HL-60/S4 treated with phorbol 12-myristate 13-acetate at 8.2 ng/mL for 4 days and 3 days (cell line): ENCODE results near the gene U2AF2.

Experiments
- in situ Hi-C: fragments of 300-500 bp; cut with MboI; formaldehyde crosslinking; loops from 2 replicates; pipeline ENCODE4 v1.15.0; 2022; ENCODE audit warnings: low sequenced_read_pairs

Gene U2AF2

DNA sequence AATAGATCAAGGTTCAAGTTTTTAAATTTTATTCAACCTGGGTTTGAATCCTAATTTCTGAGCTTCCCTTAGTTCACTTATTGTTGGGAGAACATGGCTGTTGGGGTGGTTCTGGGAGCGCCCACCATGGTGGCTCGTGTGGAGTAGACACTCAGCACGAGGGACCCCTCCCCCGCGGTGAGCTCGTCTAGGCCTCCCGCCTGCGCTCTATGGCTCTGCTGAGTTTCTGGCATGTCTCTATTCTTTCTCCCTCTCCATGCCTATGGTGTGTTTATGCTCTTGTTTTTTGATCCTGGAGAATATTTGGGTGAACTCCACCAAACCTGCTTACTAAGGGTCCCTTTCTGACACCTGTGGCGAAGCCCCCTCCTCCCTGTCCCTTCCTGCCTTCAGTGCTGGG is 18.6 kb downstream of the U2AF2 start:
- in situ Hi-C loops: no loop called here

DNA sequence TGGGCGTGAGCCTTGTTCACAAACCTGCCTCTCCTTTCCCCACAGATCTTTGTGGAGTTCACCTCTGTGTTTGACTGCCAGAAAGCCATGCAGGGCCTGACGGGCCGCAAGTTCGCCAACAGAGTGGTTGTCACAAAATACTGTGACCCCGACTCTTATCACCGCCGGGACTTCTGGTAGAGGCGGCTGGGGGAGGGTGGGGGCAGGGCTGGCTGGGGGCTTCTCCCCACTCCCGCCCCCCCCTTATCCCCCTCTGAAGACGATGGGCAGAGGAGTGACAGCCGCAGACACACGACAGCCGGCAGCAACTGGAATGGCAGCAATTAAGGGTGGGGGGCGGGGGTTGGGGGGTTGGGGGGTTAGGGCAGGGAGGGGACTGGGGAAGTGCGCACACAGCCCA is 19.1 kb downstream of the U2AF2 start:
- in situ Hi-C loops: no loop called here

DNA sequence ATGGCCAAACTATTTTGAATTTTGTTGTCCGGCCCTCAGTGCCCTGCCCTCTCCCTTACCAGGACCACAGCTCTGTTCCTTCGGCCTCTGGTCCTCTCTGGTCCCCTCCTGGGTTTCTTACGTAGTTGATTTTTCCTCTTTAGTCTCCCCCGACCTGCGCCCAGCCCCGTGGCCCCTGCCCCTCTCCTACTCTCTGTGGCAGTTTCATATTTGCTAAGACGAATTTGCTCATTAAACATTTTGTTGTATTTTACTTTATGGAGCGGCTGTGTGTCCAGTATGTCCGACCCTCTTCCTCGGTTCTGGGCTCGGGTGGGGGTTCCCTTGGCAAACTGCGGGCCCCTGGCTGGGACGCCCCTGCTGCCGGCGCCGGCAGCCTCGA is 19.6 kb downstream of the U2AF2 start:
- in situ Hi-C loops: no loop called here

DNA sequence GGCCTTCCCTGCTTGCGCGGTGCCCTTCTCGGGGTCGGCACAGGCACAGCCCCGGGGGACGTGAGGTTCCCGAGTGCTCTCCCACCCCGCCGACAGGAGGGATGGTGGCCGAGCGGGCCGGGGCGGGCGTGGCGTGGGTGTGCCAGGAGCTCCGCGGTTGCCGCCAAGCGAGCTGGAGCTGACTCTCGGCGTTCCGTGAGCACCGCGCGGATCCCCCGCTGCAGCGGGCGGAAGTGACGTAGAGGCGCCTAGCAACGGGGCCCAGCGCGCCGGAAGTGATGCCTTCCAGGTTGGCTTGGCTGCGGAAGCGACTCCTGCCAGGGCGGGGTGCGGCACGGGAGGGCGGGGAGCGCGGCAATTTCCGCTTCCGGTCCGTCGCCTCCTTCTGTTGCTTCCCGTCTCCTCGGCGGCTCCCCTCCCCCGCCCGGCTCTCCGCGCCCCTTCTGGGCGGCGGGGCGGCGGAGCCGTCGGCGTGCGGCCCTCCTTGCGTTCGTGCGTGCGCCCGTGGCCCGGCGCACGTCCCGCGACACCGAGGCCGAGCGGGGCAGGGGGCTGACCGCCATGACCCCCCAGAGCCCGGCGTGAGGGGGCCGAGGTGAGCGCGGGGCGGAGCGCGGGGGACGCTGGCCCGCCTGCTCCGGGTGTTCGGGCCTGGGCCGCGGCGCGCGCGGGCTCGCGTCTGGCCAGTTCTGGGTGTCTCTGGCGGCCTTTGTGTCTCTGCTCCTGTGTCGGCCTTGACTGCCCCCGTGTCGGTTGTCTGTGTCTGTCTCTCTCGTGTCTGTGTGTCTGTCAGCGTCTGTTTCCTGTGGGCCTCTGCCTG is 20.2 kb downstream of the U2AF2 start, which contains the start of gene EPN1:
EPN1 (plus strand) TSS at position 386 of the 820 bp plus-strand sequence. CDS start 3,402 bp downstream, outside the sequence.
- in situ Hi-C loops: no loop called here

DNA sequence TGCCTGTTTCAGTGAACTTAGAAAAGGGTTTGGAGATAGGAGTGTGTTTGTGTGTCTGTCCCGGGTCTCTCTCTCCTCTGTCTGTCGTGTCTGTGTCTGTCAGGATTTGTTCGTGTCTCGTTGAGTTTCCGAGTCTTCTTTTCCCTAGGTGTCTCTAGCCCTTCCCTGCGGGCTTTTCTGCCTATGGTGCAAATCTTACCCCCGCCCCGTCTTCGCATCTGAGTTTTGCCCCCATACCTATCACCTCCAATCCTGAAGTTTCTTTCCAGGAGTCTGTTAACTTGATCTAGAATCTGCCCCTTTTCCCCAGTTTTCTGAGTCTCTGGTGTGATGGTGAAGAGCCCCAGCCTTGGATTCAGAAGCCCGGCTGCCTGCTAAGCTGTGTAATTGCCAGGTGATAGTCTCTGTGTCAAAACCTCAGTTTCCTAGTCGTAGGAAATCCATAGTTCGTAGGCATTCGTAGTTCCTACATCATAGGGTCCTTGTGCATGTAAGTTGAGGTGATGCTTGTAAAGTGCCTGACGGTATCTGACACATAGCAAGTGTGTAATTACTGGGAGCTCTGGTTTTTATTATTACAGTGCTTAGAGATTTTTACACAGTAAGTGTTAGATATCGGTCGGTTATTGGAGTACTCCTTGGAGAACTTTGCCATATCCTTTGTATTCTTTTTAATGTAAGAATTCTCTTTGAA is 21.0 kb downstream of the U2AF2 start:
- in situ Hi-C loops: no loop called here

DNA sequence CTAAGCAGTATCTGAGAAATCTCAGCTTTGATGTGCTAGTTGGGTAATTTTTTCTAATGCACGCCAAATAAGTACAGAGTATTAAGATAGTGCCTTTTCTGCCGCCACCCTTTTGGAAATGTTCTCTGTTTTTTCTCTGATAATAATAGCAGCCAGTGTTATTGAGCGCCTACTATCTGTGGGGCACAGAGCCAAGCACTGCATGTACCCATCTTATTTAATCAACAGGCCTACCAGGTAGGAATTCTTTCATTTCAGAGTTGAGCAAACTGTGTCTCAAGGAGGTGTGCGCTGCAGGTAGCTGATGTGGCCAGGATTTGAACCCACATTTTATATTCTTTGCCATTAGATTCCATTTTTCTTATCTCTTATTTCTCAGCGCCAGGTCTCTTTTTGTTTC is 21.5 kb downstream of the U2AF2 start:
- in situ Hi-C loops: no loop called here

DNA sequence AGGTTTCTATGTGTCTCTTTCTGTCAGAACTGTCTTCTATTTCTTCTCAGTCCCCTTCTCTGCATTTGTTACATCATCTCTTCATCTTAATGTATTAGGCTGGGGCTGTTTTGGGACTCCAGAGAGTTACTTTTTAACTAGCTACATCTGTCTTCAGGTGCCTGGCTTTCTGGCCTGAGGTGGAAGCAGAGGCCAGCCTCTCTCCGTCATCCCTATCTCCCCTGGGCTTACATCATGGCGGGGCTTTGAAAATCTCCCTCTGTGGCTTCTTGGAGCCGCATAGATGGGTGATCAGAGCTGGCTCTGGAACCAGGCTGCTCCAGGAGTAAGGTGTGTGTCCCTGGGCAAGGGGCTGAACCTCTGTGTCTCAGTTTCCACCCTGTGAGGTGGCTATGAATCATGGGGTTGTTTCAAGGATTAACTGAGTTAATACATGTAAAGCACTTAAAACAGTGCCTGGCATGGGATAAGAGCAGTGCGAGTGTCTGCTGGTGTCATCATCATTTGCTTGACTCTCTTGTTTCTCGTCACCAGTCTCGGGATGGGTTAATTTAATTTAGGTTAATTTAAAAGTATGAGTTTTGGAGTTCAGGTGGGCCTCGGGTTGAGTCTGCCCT is 22.2 kb downstream of the U2AF2 start:
- in situ Hi-C loops: no loop called here

DNA sequence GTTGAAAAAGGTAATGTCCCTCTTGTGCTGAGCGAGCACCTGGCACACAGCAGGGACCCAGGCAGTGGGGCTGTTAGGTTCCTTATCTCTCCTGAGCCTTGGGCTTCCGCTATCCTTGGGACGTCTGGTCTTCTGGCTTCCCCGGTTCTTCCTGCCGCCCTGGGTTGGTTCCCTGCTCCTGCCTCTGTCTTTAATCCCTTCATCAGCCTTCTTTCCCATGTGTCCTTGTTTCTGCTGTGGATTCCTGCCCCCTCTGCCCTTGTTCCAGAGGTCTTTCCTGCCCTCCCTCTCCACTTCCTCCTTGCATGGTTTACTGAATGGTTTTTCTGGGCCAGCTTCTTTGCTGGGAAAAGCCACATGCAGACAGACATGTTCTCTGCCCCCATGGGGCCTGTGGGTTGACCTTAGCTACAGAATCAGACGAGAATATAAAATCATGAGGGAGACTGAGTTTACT is 22.8 kb downstream of the U2AF2 start:
- in situ Hi-C loops: no loop called here

DNA sequence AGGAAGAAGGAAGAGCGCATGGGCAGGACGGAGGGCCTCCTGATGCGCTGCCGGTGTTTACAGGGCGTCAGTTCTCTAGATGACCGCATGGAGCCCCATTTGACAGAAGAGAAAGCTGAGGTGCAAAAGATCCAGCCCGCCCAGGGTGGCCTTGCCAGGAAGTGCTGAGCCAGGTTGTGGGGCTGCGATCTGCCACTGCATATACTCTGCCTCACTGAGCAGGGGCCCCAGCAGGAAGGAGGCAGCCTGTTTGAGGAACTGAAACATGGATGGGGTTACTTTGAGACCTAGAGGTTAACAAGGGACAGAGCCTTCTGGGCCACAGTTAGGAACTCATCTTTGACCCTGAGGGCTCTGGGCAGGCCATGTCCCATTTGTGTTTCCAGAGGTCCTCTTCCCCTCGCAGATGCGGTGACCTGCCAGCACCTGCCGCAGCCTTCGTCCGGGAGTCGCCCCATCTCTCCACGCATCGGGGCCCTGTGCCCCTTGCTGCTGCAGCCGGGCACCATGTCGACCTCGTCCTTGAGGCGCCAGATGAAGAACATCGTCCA is 23.4 kb downstream of the U2AF2 start:
- in situ Hi-C loops: no loop called here

DNA sequence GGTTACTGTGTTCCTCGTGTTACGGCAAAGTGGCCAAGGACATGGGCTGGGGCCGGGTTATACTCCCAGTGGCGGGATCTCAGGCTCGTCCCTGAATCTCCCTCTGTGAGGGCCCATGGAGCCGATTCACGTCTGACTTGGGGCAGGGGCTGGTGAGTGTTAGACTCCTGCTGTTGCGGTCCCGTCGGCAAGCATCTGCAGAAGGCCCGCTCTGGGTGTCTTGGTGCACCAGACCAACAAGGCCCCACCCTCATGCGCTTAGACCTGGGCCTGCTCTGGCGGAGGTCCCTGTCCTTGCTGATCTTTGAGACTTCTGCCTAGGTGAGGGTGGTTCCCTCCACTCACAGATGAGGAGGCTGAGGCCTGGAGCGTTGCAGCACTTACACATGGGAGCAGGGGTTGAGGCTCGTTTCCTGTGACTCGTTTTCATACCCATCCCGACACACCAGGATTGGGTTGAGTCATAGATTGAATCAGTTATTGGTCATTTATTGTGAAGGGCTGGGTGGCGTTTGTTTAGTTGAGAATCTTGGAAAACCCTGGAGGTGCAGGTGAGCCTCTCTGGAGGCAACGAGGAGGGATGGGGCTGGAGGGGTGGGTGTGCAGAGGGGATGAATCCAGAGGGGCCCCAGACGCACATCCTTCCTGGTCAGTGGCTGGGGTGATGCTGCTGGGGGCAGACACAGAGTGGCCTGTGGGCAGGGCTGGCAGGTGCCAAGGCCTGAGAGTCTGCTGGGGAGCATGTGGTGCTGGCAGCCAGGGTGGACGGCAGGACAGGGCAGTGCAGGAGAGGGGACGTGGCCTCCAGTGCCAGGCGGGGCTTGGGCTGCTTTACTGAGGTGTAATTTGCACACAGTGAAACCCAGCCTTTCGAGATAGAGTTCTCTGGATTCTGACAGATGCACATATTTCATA is 24.8 kb downstream of the U2AF2 start:
- in situ Hi-C loops: no loop called here

DNA sequence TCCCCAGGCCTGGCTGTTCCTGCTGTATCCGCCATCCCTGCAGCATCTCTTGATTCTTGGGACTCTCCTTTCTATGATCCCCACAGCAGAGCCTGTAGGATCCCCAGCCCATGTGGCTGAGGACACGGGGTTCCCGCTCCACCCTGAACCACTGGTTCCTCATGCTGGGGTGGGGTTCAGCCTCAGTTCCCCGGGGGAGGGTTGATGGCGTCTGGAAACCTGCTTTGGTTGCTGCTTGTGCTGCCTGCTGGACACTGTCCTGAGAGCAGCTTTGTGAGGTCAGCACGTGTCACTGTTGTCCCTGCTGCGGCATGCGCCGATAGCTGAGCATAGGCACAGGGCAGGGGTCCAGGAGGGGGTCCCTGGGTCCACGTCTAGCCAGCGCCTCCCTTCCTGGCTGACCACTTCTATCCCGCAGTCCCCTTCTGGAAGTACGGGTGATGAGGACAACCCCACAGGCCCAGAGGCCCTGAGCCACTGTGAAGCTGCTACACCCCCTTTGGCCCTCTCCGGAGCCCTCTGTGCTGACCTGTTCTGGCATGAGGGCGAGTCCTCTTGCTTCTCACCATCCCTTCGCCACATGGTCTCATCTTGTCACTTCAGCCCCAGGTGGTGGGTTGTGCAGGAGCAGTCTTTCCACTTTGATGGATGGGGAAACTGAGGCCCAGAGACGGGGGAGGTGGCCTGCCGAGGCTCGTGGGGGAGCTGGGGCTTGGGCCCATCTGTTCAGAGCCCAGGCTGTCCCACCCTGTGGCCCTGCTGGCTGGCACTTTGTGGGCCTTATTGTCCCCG is 25.7 kb downstream of the U2AF2 start:
- in situ Hi-C loops: no loop called here

DNA sequence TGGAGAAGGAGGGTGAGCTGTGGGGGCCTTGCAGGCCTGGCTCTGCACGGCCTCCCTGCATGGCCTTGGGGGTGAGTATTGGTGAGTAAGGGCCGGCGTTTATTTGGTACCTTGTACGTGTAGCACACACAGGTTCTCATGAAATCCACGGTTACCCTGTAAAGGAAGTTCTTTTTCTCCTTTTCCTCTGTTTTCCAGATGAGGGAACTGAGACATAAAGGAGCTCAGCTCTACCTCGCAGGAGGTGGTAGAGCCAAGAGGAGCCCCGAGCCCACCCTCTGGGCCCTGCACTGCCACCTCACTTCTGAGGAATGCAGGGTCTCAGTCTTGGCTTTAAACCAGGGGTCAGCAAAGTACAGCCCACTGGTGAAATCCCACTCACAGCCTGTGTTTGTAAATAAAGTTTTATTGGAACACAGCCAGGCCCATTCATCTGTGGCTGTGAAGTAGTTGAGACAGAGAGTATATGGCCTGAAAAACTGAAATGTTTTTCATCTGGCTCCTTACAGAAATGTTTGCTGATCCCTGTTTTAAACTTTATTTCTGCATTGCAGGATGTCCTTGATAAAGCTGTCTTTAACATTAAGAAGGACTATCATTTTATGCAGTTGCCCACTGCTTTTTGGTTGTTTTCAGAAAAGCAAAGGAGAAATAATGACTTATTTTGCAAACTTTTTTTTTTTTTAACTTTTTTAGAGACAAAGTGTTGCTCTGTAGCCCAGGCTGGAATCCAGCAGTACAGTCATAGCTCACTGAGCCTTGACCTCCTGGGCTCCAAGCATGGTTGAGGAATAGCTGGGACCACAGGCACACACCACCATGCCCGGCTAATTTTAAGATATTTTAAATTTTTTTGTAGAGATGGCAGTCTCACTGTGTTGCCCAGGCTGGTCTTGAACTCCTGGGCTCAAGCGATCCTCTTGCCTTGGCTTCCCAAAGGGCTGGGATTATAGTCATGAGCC is 26.6 kb downstream of the U2AF2 start:
- in situ Hi-C loops: no loop called here

DNA sequence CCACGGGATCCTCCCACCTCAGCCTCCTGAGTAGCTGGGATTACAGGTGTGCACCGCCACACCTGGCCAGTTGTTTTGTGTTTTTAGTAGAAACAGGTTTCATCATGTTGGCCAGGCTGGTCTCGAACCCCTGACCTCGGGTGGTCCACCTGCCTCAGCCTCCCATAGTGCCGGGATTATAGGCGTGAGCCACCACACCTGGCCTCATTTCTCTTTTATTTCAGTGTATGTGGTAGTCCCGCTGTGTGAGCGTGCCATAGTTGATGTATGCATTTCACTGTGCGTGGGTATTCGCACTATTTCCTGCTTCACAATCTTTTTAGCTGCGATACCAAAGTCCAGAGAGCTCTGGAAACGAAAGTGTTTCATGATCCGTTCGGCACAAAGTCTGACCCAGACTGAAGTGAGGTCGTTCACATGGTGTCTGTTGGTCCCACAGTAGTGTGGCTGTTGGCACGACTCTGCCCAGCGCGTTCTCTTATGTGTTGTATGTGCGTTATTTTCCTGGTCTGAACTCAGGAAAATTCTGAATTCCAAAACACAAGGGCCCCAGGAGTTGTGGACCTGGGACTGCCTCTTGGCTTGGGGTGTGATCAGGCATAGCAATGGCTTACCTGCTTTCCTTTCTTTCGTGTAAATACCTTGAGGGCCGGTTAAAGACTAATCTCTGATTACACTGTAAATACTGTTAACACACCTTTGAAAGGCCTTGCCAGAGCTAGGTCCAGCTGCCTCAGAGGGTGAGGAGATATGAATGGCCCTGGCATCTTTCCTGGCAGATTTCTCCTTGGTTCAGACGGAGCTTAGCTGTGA is 28.8 kb downstream of the U2AF2 start:
- in situ Hi-C loops: no loop called here

DNA sequence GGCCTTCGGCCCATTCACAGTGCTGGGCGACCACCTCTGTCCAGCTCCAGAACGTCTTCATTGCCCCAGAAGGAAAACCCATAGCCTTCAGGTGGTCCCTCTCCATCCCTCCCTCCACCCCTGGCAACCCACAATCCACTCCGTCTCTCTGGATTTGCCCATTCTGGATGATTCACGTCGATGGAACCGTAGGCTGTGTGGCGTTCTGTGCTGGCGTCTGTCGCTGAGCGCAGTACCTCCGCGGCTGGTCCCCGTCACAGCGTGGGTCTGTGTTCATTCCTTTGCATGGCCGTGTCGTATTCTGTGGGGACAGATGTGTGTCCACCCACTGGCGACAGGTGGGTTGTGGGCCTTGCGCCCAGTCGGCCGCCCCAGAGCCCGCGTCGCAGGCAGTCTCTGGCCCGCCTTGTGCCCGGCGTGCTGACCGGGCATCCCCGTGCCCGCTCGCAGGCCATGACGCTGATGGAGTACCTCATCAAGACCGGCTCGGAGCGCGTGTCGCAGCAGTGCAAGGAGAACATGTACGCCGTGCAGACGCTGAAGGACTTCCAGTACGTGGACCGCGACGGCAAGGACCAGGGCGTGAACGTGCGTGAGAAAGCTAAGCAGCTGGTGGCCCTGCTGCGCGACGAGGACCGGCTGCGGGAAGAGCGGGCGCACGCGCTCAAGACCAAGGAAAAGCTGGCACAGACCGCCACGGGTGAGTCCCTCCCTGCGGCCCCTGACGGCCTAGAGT is 30.3 kb downstream of the U2AF2 start:
- in situ Hi-C loops: no loop called here

DNA sequence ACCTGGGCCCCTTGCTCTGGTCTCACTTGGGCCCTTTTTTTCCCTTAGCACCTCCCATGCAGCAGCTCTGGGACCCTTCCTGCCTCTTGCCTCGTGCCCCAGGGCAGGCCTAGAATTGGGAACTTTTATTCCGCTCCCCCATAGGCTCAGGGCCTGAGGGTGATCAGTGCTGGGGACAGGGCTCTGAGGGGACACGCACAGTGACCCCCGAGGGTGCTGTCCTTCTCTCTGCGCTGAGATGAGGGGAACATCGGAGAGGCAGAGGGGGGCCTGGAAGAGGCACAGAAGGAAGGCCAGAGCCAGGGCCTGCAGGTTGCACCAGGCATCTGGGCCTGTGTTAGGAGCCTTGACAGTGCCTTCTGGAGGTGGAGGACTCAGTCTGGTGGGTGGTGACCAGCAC is 30.9 kb downstream of the U2AF2 start:
- in situ Hi-C loops: no loop called here

DNA sequence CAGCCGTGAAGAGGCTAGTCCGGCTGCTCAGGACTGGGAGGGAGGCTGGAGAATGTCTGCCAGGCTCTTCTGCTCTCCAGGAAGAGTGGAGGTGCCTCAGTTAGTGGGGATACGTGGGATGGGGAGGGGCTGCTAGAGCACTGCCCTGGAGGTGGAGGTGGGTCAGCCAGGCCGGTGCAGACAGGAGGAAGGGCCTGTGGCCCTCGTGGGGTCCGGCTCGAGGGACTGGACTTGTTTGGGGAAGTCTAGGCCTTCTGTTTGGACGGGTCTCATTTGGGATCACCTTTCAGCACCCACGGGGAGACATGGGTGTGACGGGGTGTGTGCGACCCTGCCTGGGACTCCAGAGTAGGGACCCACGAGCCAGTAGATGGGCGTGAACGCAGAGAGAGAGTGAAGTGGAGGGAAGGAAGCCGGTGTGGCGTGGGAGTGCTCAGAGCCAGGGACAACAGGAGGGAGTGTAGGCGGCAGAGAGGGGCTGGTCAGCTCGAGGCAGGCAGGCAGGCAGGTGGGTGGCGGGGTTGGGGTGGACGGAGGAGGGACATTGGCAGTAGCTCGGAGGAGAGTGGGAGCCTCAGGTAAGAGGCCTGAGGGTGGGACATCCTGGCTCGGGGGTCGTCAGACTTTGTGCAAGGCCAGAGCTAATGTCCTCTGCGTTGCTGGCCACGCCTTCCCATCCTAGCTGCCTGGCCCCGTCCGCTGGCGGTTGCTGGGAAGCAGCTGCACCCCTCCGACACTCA is 31.6 kb downstream of the U2AF2 start:
- in situ Hi-C loops: no loop called here
